Measurements from ENCODE around the gene ATP6V0D1.

Gene ATP6V0D1

GRCh38 chr16:67413978-67414911 lies 66.7 kb downstream of the ATP6V0D1 start:
- Mint-ChIP-seq H3K27ac (no peak overlapping the region), H3K36me3 (no peaks in the 10 kb centered on the region), H3K27me3 (peaks cover 13 to 19% of the 10 kb centered on the region in 2 donors), H3K9me3 (no peaks in the 10 kb centered on the region), H3K4me1 (peaks cover 14 to 19% of the 10 kb centered on the region in 2 donors), H3K4me3 (no peak overlapping the region)
- DNase-seq (no peak), ATAC-seq (replicated peaks) (no peak)

GRCh38 chr16:67412294-67412693 lies 68.7 kb downstream of the ATP6V0D1 start:
- Mint-ChIP-seq H3K4me1 (peaks cover 14 to 19% of the 10 kb centered on the region in 2 donors), H3K27me3 (peaks cover 8 to 17% of the 10 kb centered on the region in 2 donors), H3K27ac (no peak overlapping the region), H3K4me3 (no peak overlapping the region), H3K9me3 (no peaks in the 10 kb centered on the region), H3K36me3 (no peaks in the 10 kb centered on the region)
- DNase-seq (no peak), ATAC-seq (replicated peaks) (no peak)

GRCh38 chr16:67411339-67411738 lies 69.6 kb downstream of the ATP6V0D1 start:
- Mint-ChIP-seq H3K27me3 (peaks cover 4 to 10% of the 10 kb centered on the region in 2 donors), H3K4me3 (no peak overlapping the region), H3K9me3 (no peaks in the 10 kb centered on the region), H3K4me1 (peaks cover 10 to 13% of the 10 kb centered on the region in 2 donors), H3K36me3 (no peaks in the 10 kb centered on the region), H3K27ac (no peak overlapping the region)
- no peak for DNase-seq
- ATAC-seq (replicated peaks): no peak

GRCh38 chr16:67409631-67410030 lies 71.3 kb downstream of the ATP6V0D1 start:
- ATAC-seq (replicated peaks) (no peak), DNase-seq (no peak)
- no peaks in the 10 kb centered on the region for H3K36me3 Mint-ChIP-seq
- H3K4me3 Mint-ChIP-seq: no peak overlapping the region
- H3K9me3 Mint-ChIP-seq: no peaks in the 10 kb centered on the region
- peaks cover 0 to 4% of the 10 kb centered on the region in 2 donors for H3K27me3 Mint-ChIP-seq
- no peak overlapping the region for H3K27ac Mint-ChIP-seq
- H3K4me1 Mint-ChIP-seq: peaks cover 4 to 6% of the 10 kb centered on the region in 2 donors

- H3K36me3 Mint-ChIP-seq: no peaks in the 10 kb centered on the region
- H3K4me1 Mint-ChIP-seq: no peaks in the 10 kb centered on the region
- no peak overlapping the region for H3K4me3 Mint-ChIP-seq
- no peak overlapping the region for H3K27ac Mint-ChIP-seq
- ATAC-seq (replicated peaks): no peak
- H3K27me3 Mint-ChIP-seq: peaks cover 5 to 9% of the 10 kb centered on the region in 2 donors
- H3K9me3 Mint-ChIP-seq: no peaks in the 10 kb centered on the region
- no peak for DNase-seq
Observed at GRCh38 chr16:67407788-67408452, 73.0 kb downstream of the ATP6V0D1 start.

GRCh38 chr16:67407176-67407787 lies 73.7 kb downstream of the ATP6V0D1 start:
- DNase-seq (no peak), ATAC-seq (replicated peaks) (no peak)
- Mint-ChIP-seq H3K4me3 (no peak overlapping the region), H3K36me3 (no peaks in the 10 kb centered on the region), H3K4me1 (no peaks in the 10 kb centered on the region), H3K9me3 (no peaks in the 10 kb centered on the region), H3K27ac (no peak overlapping the region), H3K27me3 (peaks cover 5 to 15% of the 10 kb centered on the region in 2 donors)

- no peaks in the 10 kb centered on the region for H3K9me3 Mint-ChIP-seq
- DNase-seq: no peak
- H3K4me1 Mint-ChIP-seq: no peaks in the 10 kb centered on the region
- peaks cover 5 to 22% of the 10 kb centered on the region in 2 donors for H3K27me3 Mint-ChIP-seq
- no peak for ATAC-seq (replicated peaks)
- no peaks in the 10 kb centered on the region for H3K36me3 Mint-ChIP-seq
- no peak overlapping the region for H3K27ac Mint-ChIP-seq
- H3K4me3 Mint-ChIP-seq: no peak overlapping the region
Observed at GRCh38 chr16:67406111-67406971, 74.6 kb downstream of the ATP6V0D1 start.

- DNase-seq (no peak), ATAC-seq (replicated peaks) (no peak)
- Mint-ChIP-seq H3K27me3 (peaks cover 5 to 22% of the 10 kb centered on the region in 2 donors), H3K9me3 (no peaks in the 10 kb centered on the region), H3K4me1 (no peaks in the 10 kb centered on the region), H3K36me3 (no peaks in the 10 kb centered on the region), H3K4me3 (no peak overlapping the region), H3K27ac (no peak overlapping the region)
Observed at GRCh38 chr16:67405336-67405735, 75.6 kb downstream of the ATP6V0D1 start.

GRCh38 chr16:67404740-67405226 lies 76.2 kb downstream of the ATP6V0D1 start:
- DNase-seq (no peak), ATAC-seq (replicated peaks) (no peak)
- H3K27ac Mint-ChIP-seq: no peak overlapping the region
- H3K4me3 Mint-ChIP-seq: no peak overlapping the region
- H3K27me3 Mint-ChIP-seq: peaks cover 5 to 22% of the 10 kb centered on the region in 2 donors
- H3K9me3 Mint-ChIP-seq: no peaks in the 10 kb centered on the region
- H3K36me3 Mint-ChIP-seq: no peaks in the 10 kb centered on the region
- no peaks in the 10 kb centered on the region for H3K4me1 Mint-ChIP-seq

- ATAC-seq (replicated peaks) (no peak), DNase-seq (no peak)
- Mint-ChIP-seq H3K36me3 (no peaks in the 10 kb centered on the region), H3K27ac (no peak overlapping the region), H3K4me1 (peaks cover 2 to 6% of the 10 kb centered on the region in 2 donors), H3K27me3 (peaks cover 5 to 22% of the 10 kb centered on the region in 2 donors), H3K9me3 (no peaks in the 10 kb centered on the region), H3K4me3 (no peak overlapping the region)
Observed at GRCh38 chr16:67403976-67404555, 76.9 kb downstream of the ATP6V0D1 start.

GRCh38 chr16:67400901-67401300 lies 80.1 kb downstream of the ATP6V0D1 start:
- peaks cover 5 to 28% of the 10 kb centered on the region in 2 donors for H3K27me3 Mint-ChIP-seq
- H3K4me1 Mint-ChIP-seq: peaks cover 2 to 6% of the 10 kb centered on the region in 2 donors
- H3K4me3 Mint-ChIP-seq: no peak overlapping the region
- H3K36me3 Mint-ChIP-seq: no peaks in the 10 kb centered on the region
- ATAC-seq (replicated peaks) (no peak), DNase-seq (no peak)
- H3K27ac Mint-ChIP-seq: no peak overlapping the region
- no peaks in the 10 kb centered on the region for H3K9me3 Mint-ChIP-seq

- H3K27me3 Mint-ChIP-seq: peaks cover 13 to 35% of the 10 kb centered on the region in 2 donors
Observed at GRCh38 chr16:67399749-67400704, 80.9 kb downstream of the ATP6V0D1 start.

More at GRCh38 chr16:67399749-67400704, 80.9 kb downstream of the ATP6V0D1 start:
- no peak for DNase-seq
- Mint-ChIP-seq H3K9me3 (no peaks in the 10 kb centered on the region), H3K4me3 (no peak overlapping the region), H3K36me3 (no peaks in the 10 kb centered on the region), H3K27ac (no peak overlapping the region), H3K4me1 (peaks cover 2 to 12% of the 10 kb centered on the region in 2 donors)
- ATAC-seq (replicated peaks): peak in 1 of 2 donors; percentile 5
